RKO (cell line): Measurements from ENCODE around the gene OSBPL8.
A peak's percentile ranks its signal among the peaks of the same experiment; 100 is the strongest.

Experiments
- DNase-seq: peaks from one replicate; pipeline ENCODE4 v3.0.0-alpha.2; 2016; ENCODE audit warnings: low spot score

The OSBPL8 gene

GRCh38 chr12:76462668-76463224, 96.8 kb downstream of the OSBPL8 start:
- no peak for DNase-seq

DNA sequence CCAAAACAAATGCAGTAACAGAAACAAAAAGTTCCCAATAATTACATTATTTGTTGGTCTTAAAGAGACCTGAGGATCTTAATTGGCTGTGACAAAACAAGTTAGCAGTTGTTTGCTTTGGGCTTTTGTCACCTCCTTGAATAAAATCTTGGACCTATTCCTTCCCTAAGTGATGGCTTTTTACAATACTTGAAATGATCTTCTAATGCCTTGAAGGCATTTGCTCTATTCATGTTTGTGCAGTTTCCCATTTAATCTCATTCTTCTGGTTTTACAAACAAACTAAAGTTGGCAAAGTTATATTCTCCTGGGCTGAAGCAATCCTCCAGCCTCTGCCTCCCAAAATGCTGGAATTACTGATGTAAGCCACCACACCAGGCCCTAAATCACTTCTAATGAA, 98.8 kb downstream of the OSBPL8 start:
- DNase-seq = no peak

GRCh38 chr12:76457818-76458217, 101.8 kb downstream of the OSBPL8 start:
- DNase-seq = no peak

GRCh38 chr12:76457010-76457409, 102.6 kb downstream of the OSBPL8 start:
- no peak for DNase-seq

DNA sequence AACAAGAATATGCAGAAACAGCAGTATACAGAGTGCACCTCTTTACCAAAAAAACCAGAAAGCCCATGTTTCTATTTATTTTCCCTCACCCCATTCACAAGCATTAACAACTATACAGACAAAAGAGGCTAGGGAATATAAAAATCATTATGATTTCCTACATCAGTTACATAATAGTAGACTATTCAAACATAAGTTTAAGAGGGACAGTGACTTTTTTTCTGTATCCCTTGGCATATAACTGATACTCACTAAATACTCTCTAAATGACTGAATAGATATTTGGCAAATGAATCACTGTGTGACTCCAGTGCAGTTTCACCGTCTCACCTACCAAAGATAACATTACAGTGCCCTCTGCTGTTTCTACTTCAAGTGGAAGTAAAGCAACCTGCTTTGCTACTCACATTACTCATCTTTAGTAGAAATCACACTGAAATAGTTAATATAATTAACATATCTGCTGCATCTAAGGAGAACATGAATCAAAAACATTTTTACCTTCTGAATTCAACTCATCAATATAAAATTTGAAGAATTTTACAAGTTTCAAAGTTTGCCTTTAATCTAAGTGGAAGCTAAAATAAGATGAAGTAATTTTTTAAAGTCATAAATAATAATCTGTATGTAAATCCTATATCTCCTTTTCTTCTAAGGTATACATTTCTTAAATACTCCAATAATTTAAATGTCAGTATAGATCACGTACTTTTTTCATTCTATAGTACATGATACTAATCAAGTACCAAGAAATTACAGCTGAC, 103.8 kb downstream of the OSBPL8 start:
- peak; percentile 97 for DNase-seq

- no peak for DNase-seq
Measured at GRCh38 chr12:76451528-76451927, 108.0 kb downstream of the OSBPL8 start.

DNA sequence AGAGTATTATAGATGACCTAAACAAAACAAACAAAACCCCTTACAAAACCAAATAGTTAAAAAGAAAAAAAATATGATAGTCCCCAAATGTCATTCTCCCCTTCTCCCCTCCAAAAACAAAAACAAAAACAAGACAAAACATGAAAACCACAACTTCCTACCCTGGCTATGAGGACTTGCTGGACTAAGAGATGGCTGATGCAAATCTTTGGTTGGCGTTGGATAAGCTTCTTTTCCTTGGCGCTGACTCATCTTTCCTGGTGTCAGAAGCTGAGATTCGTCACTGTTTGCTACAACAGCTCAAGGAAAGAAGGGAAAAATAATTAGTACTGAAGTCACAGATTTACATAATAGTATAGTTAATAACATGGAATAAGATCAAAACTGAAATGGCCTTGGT, 108.9 kb downstream of the OSBPL8 start:
- DNase-seq = peak; percentile 83

GRCh38 chr12:76449993-76450392, 109.6 kb downstream of the OSBPL8 start:
- no peak for DNase-seq

DNA sequence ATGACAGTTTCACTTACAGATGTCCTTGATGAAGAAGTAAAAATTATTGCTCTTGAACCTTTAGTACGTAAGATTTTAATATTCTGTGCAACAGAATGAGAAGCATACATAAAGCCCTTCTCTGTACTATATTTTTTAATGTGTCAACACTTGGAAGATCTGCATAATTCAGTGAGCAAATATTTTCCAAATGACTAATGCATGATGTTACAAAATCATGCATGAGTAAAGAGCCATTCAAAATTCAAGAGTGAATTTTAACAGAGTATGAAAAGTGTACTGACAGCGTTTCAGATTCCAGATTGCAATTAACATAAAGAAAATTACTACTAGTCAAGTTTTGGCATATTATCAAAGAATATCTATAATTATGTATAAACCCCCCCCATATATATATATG, 110.0 kb downstream of the OSBPL8 start:
- peak; percentile 77 for DNase-seq

GRCh38 chr12:76449016-76449415, 110.6 kb downstream of the OSBPL8 start:
- DNase-seq = no peak

DNA sequence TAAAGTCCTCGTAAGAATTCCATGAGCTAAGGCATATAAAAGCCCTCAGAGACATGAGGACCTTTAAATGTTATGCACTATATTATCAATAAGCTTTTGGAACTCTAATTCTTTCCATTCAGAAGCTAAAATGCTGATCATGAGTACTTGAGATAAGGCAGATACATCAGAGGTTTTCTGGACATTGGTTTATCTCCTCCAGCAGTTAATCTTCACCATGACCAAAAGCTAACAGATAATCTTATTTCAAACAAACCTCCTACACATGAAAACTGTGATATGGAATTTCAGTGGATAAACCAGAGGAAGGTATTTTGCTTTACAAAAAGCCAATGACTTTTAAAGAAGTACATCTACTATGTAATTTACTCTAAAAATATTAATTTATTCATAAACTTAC, 113.5 kb downstream of the OSBPL8 start:
- DNase-seq = no peak

DNA sequence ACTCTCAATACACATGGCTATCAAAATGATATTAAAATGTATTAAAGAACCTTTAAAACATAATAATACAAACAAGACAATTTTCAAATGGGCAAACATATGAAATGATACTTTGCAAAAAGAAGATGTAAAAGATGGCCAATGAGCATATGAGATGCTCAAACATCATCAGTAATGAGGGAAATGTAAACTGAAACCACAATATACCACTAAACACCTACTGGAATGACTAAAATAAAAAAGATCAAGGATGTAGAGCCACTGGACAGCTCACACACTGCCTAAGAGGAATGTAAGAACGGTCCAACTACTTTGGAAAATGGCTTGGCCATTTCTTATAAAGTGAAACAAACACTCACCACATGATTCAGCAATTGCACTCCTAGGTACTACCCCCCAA, 114.1 kb downstream of the OSBPL8 start:
- no peak for DNase-seq

DNA sequence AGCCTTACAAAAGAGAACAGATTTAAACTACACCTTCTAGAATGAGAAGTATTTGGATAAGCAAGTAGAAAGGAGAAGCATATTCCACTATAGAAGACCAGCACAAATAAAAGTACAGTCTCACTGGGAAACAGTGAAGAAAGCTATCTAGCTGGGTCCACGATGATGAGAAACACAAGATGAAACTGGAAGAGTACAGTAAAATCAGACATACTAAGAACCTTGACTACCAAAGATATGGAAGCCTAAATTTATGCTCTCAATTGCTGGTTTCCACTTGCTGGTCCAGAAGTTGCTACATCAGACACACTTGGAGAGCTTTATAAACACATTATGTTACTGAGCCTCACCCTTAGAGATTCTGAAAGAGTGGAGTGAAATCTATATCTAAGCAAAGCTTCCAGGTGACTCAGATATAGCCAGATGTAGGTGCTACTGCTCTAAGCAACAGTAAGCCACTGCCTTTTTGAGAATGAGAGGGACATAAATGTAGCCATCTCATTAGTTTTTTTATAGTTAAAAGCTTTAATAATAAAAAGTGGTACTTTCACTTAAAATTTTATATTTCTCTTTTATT, 115.1 kb downstream of the OSBPL8 start:
- no peak for DNase-seq

DNA sequence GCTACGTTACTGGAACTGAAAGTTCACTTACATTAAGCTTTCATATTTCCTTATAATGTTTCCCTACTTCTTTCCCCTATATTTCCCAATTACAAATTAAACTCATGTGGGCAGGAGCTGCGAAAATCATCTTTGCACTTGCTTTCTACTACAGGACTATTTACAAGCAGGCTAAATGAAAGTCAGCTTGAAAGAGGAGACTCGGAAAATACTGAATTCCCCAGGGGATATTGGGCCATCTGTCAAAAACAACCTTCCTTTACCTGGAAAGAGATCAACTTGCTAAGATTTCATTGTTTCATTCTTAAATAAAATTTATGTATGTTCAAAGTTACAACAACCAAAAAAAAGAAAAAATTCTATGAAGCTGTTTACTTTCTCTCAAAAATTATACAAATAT, 118.6 kb downstream of the OSBPL8 start:
- no peak for DNase-seq

DNA sequence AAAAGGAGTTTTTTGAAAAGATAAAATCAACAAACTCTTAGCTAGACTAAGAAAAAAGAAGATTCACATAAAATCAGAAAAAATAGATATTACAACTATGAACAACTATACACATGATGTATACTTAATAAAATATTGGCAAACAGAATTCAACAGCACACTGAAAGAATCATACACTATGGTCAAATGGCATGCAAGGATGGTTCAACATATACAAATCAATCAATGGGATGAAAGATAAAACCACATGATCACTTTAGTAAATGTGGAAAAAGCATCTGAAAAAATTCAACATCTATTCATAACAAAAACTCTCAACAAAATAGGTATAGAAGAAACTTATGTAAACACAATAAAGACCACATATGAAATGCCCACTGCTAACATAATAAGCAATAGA, 126.8 kb downstream of the OSBPL8 start:
- DNase-seq = no peak

DNA sequence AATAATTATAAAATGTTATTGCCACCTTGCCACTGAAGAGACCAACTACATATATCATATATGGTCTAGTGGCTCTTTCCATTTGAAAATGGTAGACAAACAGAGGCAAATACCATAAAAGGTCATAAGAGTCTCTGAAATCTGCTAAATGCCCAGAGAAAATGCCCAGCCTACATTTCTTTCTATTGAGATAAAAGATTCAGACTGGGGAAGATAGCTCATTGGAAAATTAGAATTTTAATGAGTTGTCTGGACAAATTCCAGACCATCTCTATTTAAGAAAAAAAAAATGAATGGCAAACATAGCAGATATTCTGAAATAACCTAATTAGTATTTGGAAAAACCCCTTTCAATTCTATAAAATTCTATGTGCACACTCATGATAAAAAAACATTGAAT, 131.5 kb downstream of the OSBPL8 start:
- no peak for DNase-seq

- DNase-seq = no peak
Measured at GRCh38 chr12:76426160-76426559, 133.4 kb downstream of the OSBPL8 start.

DNA sequence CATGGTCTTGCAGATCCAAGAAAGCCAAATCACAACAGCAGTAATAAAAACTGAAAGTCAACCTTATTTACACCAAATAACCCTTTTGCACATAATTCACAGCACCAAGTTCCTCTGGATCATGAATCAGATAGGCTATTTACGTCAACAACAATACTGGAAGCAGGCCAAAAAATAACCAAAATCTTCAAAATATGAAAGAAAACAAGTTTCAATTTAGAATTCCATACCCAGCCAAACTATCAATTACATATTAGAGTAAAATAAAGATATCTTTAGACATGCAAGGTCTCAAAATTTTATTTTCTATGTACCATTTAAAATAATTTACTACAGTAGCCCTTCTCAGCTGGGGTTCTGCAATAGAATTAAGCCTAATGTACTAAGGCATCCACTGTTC, 134.6 kb downstream of the OSBPL8 start:
- DNase-seq = no peak

DNA sequence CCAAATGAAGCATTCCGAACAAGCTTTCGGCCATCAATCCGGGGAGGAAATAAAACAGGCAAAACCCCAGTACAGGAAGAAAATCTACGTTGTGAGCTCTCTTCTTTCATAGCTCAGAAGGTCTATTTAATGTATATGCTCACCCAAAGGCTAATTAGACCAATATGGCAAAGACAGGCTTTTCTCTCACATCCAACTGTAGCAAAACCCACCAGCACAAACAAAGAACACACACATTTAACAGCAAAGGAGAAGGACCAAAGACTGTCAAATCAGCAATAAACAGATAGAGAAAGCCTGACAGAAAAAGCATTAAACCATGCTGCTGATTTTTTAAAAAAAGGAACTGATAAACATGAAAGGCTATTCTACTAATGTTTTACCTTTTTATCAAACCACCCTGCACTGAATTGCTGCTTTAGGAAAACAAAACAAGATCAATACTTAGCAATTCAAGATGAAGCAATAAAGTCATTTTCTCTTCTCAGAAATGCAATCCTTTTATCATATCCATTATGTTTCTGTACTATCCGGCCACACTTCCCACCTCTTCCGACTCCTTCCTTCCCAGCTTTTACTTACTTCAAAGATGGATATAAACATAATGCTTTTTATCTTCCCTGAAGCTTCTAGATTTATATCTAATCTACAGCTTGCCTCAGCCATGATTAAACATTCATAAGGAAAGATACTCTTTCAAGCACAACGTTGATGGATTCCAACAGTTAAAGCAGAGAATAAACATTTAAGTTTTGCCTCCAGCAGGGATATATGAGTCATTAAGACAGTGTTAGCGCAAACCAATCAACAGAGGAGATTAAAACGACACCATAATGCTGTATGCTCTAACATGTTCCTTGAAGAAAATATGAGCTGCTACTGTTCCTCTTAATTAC, 136.8 kb downstream of the OSBPL8 start:
- no peak for DNase-seq

GRCh38 chr12:76422154-76422542, 137.4 kb downstream of the OSBPL8 start:
- DNase-seq = no peak

DNA sequence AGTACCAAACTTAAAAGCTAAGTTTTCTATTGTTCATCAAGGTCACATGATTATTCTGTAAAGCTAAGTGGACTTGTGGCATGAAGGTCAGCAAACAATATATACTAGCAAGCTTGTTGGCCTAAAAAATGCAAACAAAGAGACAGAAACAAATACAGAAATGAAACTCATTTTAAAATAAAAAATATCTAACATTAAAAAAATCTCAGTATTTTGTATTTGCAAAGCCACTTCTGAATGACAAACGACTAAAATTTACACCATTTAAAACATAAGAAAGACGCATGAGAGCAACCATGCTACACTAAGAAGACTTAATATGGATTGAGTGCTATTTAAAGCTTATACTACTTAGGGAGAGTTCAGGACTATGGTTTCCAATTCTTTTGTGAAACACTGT, 138.5 kb downstream of the OSBPL8 start:
- no peak for DNase-seq

DNA sequence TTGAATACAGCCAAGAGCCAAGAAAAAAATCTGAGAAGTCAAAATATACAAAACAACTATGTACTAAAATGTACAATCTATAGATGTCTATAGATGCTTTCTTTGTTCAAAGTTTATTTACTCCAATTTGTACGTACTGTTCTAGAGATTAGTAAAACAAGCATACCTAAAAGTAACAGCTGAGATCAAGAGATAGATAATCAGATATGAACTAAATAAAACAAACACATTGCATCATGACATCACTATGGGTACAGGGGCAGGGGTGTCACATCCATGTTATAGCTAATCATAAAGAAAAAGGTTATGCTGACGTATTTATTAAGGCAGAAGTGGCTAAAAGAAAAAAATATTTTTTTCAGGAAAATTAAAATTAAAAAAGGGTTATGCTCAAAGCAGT, 139.3 kb downstream of the OSBPL8 start:
- DNase-seq = no peak

DNA sequence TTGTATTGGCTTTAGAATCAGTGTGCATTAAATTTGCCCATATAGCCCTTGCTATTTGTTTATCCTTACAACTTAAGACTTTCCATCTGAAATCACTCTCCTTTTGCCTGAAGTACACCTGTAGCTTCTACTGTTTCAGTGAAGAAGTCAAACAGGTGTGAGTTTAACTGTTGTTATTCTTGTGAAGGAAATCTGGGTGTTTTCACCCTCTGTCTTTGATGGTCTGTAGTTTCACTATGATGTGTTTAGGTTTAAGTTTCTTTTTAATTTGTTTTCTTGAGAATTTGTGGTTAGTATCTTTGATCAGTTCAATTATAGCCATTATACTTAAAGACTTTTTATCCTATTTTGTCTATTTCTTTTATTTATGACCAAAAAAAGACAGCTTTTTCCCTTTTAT, 142.5 kb downstream of the OSBPL8 start:
- DNase-seq = no peak
